NB4 (cell line): ENCODE data around the gene PRTN3.
"Not testable (repeated sequence)": the region's sequence is repeated elsewhere in the genome, so short reads cannot be mapped to it uniquely, and the experiment has no call there.

ENCODE experiments used
- DNase-seq: peaks from one replicate; pipeline ENCODE4 v3.0.0; 2010; ENCODE audit warnings: low read depth
- H3K4me3 ChIP-seq: one replicate; pipeline ENCODE4 v1.5.1; 2011; ENCODE audit warnings: mild to moderate bottlenecking, low read depth, low read length, moderate library complexity
- CTCF ChIP-seq: IDR thresholded peaks from one replicate; pipeline ENCODE4 v1.5.1; 2012; ENCODE audit warnings: low read depth, low read length
- MAX ChIP-seq: IDR thresholded peaks from 2 replicates; pipeline ENCODE4 v1.6.1; 2011; ENCODE audit warnings: low read depth, low read length
- MYC ChIP-seq: IDR thresholded peaks from 2 replicates; pipeline ENCODE4 v1.6.1; 2011; ENCODE audit warnings: low read depth, low read length
- POLR2A ChIP-seq: IDR thresholded peaks from 2 replicates; pipeline ENCODE4 v1.6.1; 2011; ENCODE audit warnings: mild to moderate bottlenecking; ENCODE audit not compliant: insufficient read length; ENCODE audit errors: extremely low read depth

The PRTN3 gene

GRCh38 chr19:815079-815774, 25.6 kb upstream of the PRTN3 start:
- no peak overlapping the region for H3K4me3 ChIP-seq
- DNase-seq = no peak
- TF ChIP-seq MAX (no peak), POLR2A (no peak), MYC (no peak), CTCF (no peak)

- no peak overlapping the region for H3K4me3 ChIP-seq
- TF ChIP-seq POLR2A (no peak), MYC (no peak), CTCF (no peak), MAX (no peak)
- no peak for DNase-seq
These were observed 24.9 kb upstream of the PRTN3 start for GRCh38 chr19:815775-816499.

- DNase-seq = no peak
- no peak overlapping the region for H3K4me3 ChIP-seq
- TF ChIP-seq POLR2A (no peak), MYC (no peak), CTCF (no peak), MAX (no peak)
These were observed 24.3 kb upstream of the PRTN3 start for GRCh38 chr19:816500-816857.

GRCh38 chr19:820212-820611, 20.6 kb upstream of the PRTN3 start:
- H3K4me3 ChIP-seq = peak overlapping the region; percentile 74
- DNase-seq = not testable (repeated sequence)

GRCh38 chr19:821231-821824, 19.5 kb upstream of the PRTN3 start:
- no peak for DNase-seq
- H3K4me3 ChIP-seq = peak overlapping the region; percentile 74
- no peak for TF ChIP-seq MAX
- TF ChIP-seq POLR2A = no peak
- no peak for TF ChIP-seq MYC
- TF ChIP-seq CTCF = no peak

GRCh38 chr19:821825-822503, 18.8 kb upstream of the PRTN3 start, which contains the start of gene PLPPR3:
Gene PLPPR3, minus strand, starts transcription at chr19:821955. Its CDS starts 396 bp downstream, at chr19:821559.
- no peak for TF ChIP-seq MAX
- peak; percentile 14 for TF ChIP-seq POLR2A
- TF ChIP-seq CTCF = no peak
- DNase-seq = peak; percentile 75
- peak within 1 kb of the TSS; percentile 74 for H3K4me3 ChIP-seq
